ENCODE measurements around the gene TRIM45.
"Not testable (repeated sequence)": the region's sequence is repeated elsewhere in the genome, so short reads cannot be mapped to it uniquely, and the experiment has no call there.

Gene TRIM45, protein sequence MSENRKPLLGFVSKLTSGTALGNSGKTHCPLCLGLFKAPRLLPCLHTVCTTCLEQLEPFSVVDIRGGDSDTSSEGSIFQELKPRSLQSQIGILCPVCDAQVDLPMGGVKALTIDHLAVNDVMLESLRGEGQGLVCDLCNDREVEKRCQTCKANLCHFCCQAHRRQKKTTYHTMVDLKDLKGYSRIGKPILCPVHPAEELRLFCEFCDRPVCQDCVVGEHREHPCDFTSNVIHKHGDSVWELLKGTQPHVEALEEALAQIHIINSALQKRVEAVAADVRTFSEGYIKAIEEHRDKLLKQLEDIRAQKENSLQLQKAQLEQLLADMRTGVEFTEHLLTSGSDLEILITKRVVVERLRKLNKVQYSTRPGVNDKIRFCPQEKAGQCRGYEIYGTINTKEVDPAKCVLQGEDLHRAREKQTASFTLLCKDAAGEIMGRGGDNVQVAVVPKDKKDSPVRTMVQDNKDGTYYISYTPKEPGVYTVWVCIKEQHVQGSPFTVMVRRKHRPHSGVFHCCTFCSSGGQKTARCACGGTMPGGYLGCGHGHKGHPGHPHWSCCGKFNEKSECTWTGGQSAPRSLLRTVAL

GRCh38 chr1:117121589-117122329 is at the start of gene TRIM45:
Gene TRIM45, minus strand, starts transcription at chr1:117121749. Its CDS starts 548 bp downstream, at chr1:117121201.
- H3K36me3 ChIP-seq (ENCODE audit: control insufficient read depth, insufficient read depth, low read length): no peaks in the 10 kb centered on the region
- H3K4me3 ChIP-seq (ENCODE audit: low read length): peak within 1 kb of the TSS; percentile 57
- H3K9me3 ChIP-seq (ENCODE audit: control insufficient read depth, low read length): no peaks in the 10 kb centered on the region
- H3K4me1 ChIP-seq (ENCODE audit: control insufficient read depth, insufficient read depth, low read length): peaks cover 14% of the 10 kb centered on the region
- H3K9ac ChIP-seq (ENCODE audit: low read length): peak within 1 kb of the TSS; percentile 92
- H3K27me3 ChIP-seq (ENCODE audit: control insufficient read depth, insufficient read depth, low read length): no peaks in the 10 kb centered on the region

- Histone ChIP-seq H3K9ac (ENCODE audit: low read length) (no peak overlapping the region), H3K4me1 (ENCODE audit: control insufficient read depth, insufficient read depth, low read length) (no peaks in the 10 kb centered on the region), H3K36me3 (ENCODE audit: control insufficient read depth, insufficient read depth, low read length) (no peaks in the 10 kb centered on the region), H3K4me3 (ENCODE audit: low read length) (no peak overlapping the region), H3K9me3 (ENCODE audit: control insufficient read depth, low read length) (no peaks in the 10 kb centered on the region), H3K27me3 (ENCODE audit: control insufficient read depth, insufficient read depth, low read length) (no peaks in the 10 kb centered on the region)
These were observed 48.5 kb upstream of the TRIM45 start for GRCh38 chr1:117169871-117170596.

DNA sequence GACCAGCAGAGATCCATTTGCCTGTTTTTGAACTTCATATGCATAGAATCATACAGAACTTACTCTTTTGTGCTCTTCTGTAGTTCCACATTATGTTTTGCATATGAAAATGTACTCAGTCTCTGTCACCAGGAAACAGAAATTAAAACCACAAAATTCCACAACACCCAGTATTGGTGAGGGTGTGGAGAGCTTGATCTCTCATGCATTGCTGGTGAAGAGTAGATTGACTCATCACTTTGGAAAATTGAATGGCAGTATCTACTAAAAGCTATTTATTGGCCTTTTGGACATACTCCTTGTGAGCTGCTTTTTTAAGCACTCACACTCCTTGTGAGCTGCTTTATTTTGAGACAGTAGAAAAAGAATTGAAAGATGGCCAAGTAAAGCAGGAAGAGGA is 45.9 kb upstream of the TRIM45 start:
- no peaks in the 10 kb centered on the region for H3K36me3 ChIP-seq (ENCODE audit: control insufficient read depth, insufficient read depth, low read length)
- H3K9ac ChIP-seq (ENCODE audit: low read length): no peak overlapping the region
- H3K4me1 ChIP-seq (ENCODE audit: control insufficient read depth, insufficient read depth, low read length): peaks cover 18% of the 10 kb centered on the region
- no peaks in the 10 kb centered on the region for H3K27me3 ChIP-seq (ENCODE audit: control insufficient read depth, insufficient read depth, low read length)
- no peaks in the 10 kb centered on the region for H3K9me3 ChIP-seq (ENCODE audit: control insufficient read depth, low read length)
- H3K4me3 ChIP-seq (ENCODE audit: low read length): no peak overlapping the region

DNA sequence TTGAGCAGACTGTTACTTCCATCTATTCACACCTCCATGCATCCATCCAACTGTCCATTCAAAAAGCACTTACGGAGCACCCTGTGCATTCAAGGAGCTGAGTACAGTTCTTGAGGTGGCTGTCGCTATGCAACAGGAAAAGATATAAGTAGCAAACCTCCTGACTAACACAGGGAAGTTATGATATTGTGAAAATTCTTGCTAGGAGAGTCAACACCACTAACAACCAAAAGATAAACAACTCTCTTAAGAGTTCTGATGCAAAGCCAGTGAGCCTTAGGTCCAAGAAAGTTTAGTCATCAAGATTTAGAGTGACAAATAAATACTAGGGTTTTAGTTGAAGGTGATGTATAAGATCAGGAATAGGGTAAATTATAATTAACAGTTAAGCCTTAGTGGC is 44.5 kb upstream of the TRIM45 start:
- Histone ChIP-seq H3K27me3 (ENCODE audit: control insufficient read depth, insufficient read depth, low read length) (no peaks in the 10 kb centered on the region), H3K9ac (ENCODE audit: low read length) (no peak overlapping the region), H3K36me3 (ENCODE audit: control insufficient read depth, insufficient read depth, low read length) (no peaks in the 10 kb centered on the region), H3K4me3 (ENCODE audit: low read length) (no peak overlapping the region), H3K9me3 (ENCODE audit: control insufficient read depth, low read length) (no peaks in the 10 kb centered on the region), H3K4me1 (ENCODE audit: control insufficient read depth, insufficient read depth, low read length) (peaks cover 25% of the 10 kb centered on the region)

GRCh38 chr1:117164209-117164608 is 42.7 kb upstream of the TRIM45 start:
- no peaks in the 10 kb centered on the region for H3K36me3 ChIP-seq (ENCODE audit: control insufficient read depth, insufficient read depth, low read length)
- H3K4me1 ChIP-seq (ENCODE audit: control insufficient read depth, insufficient read depth, low read length): peaks cover 26% of the 10 kb centered on the region
- no peaks in the 10 kb centered on the region for H3K27me3 ChIP-seq (ENCODE audit: control insufficient read depth, insufficient read depth, low read length)
- H3K4me3 ChIP-seq (ENCODE audit: low read length): no peak overlapping the region
- no peak overlapping the region for H3K9ac ChIP-seq (ENCODE audit: low read length)
- H3K9me3 ChIP-seq (ENCODE audit: control insufficient read depth, low read length): no peaks in the 10 kb centered on the region

DNA sequence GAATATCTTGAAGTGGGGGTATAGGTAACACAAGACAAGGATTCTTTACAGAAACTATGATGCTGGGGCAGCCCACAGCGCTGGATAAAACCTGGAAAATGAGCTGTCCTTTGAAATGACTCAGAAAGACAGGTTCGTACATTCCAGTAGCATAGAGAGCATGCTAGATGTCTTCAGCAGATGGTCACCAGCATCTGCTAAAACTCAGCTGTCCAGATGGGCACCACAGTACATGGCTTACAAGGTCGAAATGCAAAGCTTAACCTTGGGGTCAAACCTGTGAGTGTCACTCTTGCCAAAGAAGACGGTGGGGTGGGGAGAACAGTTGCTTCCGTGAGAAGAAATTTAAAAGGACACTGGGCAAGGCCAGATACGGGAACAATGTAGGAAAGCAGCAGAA is 41.3 kb upstream of the TRIM45 start:
- no peaks in the 10 kb centered on the region for H3K9me3 ChIP-seq (ENCODE audit: control insufficient read depth, low read length)
- H3K4me3 ChIP-seq (ENCODE audit: low read length): no peak overlapping the region
- H3K4me1 ChIP-seq (ENCODE audit: control insufficient read depth, insufficient read depth, low read length): peaks cover 26% of the 10 kb centered on the region
- no peak overlapping the region for H3K9ac ChIP-seq (ENCODE audit: low read length)
- no peaks in the 10 kb centered on the region for H3K36me3 ChIP-seq (ENCODE audit: control insufficient read depth, insufficient read depth, low read length)
- H3K27me3 ChIP-seq (ENCODE audit: control insufficient read depth, insufficient read depth, low read length): no peaks in the 10 kb centered on the region

GRCh38 chr1:117161887-117162286 is 40.3 kb upstream of the TRIM45 start:
- no peaks in the 10 kb centered on the region for H3K27me3 ChIP-seq (ENCODE audit: control insufficient read depth, insufficient read depth, low read length)
- no peak overlapping the region for H3K9ac ChIP-seq (ENCODE audit: low read length)
- H3K4me1 ChIP-seq (ENCODE audit: control insufficient read depth, insufficient read depth, low read length): peaks cover 26% of the 10 kb centered on the region
- H3K36me3 ChIP-seq (ENCODE audit: control insufficient read depth, insufficient read depth, low read length): no peaks in the 10 kb centered on the region
- no peaks in the 10 kb centered on the region for H3K9me3 ChIP-seq (ENCODE audit: control insufficient read depth, low read length)
- H3K4me3 ChIP-seq (ENCODE audit: low read length): no peak overlapping the region

- not testable (repeated sequence) for H3K36me3 ChIP-seq (ENCODE audit: control insufficient read depth, insufficient read depth, low read length); H3K4me3 ChIP-seq (ENCODE audit: low read length); H3K4me1 ChIP-seq (ENCODE audit: control insufficient read depth, insufficient read depth, low read length); H3K9me3 ChIP-seq (ENCODE audit: control insufficient read depth, low read length); H3K9ac ChIP-seq (ENCODE audit: low read length); H3K27me3 ChIP-seq (ENCODE audit: control insufficient read depth, insufficient read depth, low read length)
These were observed 29.8 kb upstream of the TRIM45 start for GRCh38 chr1:117151305-117151704.

- H3K4me1 ChIP-seq (ENCODE audit: control insufficient read depth, insufficient read depth, low read length): peaks cover 4% of the 10 kb centered on the region
These were observed 28.8 kb upstream of the TRIM45 start for GRCh38 chr1:117150316-117150715.

GRCh38 chr1:117147856-117148588 is 26.5 kb upstream of the TRIM45 start:
- Histone ChIP-seq H3K36me3 (ENCODE audit: control insufficient read depth, insufficient read depth, low read length) (no peaks in the 10 kb centered on the region), H3K4me3 (ENCODE audit: low read length) (no peak overlapping the region), H3K9ac (ENCODE audit: low read length) (no peak overlapping the region), H3K4me1 (ENCODE audit: control insufficient read depth, insufficient read depth, low read length) (peaks cover 10% of the 10 kb centered on the region), H3K27me3 (ENCODE audit: control insufficient read depth, insufficient read depth, low read length) (no peaks in the 10 kb centered on the region), H3K9me3 (ENCODE audit: control insufficient read depth, low read length) (no peaks in the 10 kb centered on the region)

More at GRCh38 chr1:117150316-117150715, 28.8 kb upstream of the TRIM45 start:
- Histone ChIP-seq H3K36me3 (ENCODE audit: control insufficient read depth, insufficient read depth, low read length) (no peaks in the 10 kb centered on the region), H3K9me3 (ENCODE audit: control insufficient read depth, low read length) (no peaks in the 10 kb centered on the region), H3K27me3 (ENCODE audit: control insufficient read depth, insufficient read depth, low read length) (no peaks in the 10 kb centered on the region), H3K4me3 (ENCODE audit: low read length) (no peak overlapping the region), H3K9ac (ENCODE audit: low read length) (no peak overlapping the region)

GRCh38 chr1:117147341-117147831 is 25.8 kb upstream of the TRIM45 start:
- H3K4me1 ChIP-seq (ENCODE audit: control insufficient read depth, insufficient read depth, low read length): peaks cover 11% of the 10 kb centered on the region
- H3K9ac ChIP-seq (ENCODE audit: low read length): no peak overlapping the region
- H3K9me3 ChIP-seq (ENCODE audit: control insufficient read depth, low read length): no peaks in the 10 kb centered on the region
- H3K36me3 ChIP-seq (ENCODE audit: control insufficient read depth, insufficient read depth, low read length): no peaks in the 10 kb centered on the region
- no peaks in the 10 kb centered on the region for H3K27me3 ChIP-seq (ENCODE audit: control insufficient read depth, insufficient read depth, low read length)
- H3K4me3 ChIP-seq (ENCODE audit: low read length): no peak overlapping the region
